GM12892 (cell line): ENCODE results near the gene NFYA.

Source experiments
- POLR2A ChIP-seq: IDR thresholded peaks from 2 replicates; pipeline ENCODE4 v1.6.1; 2011; ENCODE audit warnings: low read depth, low read length, control low read depth
- POLR2AphosphoS5 ChIP-seq: IDR thresholded peaks from 2 replicates; pipeline ENCODE4 v1.6.1; 2011; ENCODE audit warnings: low read depth, low read length, control low read depth
- TAF1 ChIP-seq: IDR thresholded peaks from 2 replicates; pipeline ENCODE4 v1.6.1; 2011; ENCODE audit warnings: low read depth, mild to moderate bottlenecking, control low read depth, low read length, borderline replicate concordance

- no peak for TF ChIP-seq POLR2AphosphoS5
- no peak for TF ChIP-seq TAF1
- no peak for TF ChIP-seq POLR2A
These were observed 14.0 kb upstream of the NFYA start for GRCh38 chr6:41058783-41059181.
